SK-N-SH (cell line): Measurements from ENCODE around the gene HS3ST5. TPM values are rescaled to one million over a fixed set of nuclear protein-coding genes. Genes with fewer than 3 reads are reported as not detected.

Experiments used
- CTCF ChIA-PET: fragments of 300-600, 350-600 bp; formaldehyde crosslinking; extraction: SDS; loops from one replicate; lab custom pipeline; 2021; lab: Yijun Ruan, JAX
- POLR2A ChIA-PET: fragments of 350-600 bp; sonication (Branson Sonifier 250); formaldehyde crosslinking; extraction: SDS; loops from one replicate; lab custom pipeline; 2020; ENCODE audit warnings: antibody characterized with exemption, inconsistent platforms; lab: Yijun Ruan, JAX
- DNase-seq: peaks from one replicate; pipeline ENCODE4 v3.0.0; 2012
- H2AFZ ChIP-seq: fragments of 200-600 bp; sonication (generic); 2 replicates; pipeline ENCODE4 v1.8.1; 2016; ENCODE audit warnings: antibody characterized with exemption, mild to moderate bottlenecking, low read depth
- H3F3A ChIP-seq: fragments of 200-600 bp; sonication (generic); replicated peaks from 2 replicates; pipeline ENCODE3; 2016; ENCODE audit warnings: antibody characterized with exemption, mild to moderate bottlenecking; ENCODE audit not compliant: insufficient read depth
- H3K27ac ChIP-seq, 2 experiments: fragments of 200-500 bp in 1 of 2; fragments of 200-600 bp in 1 of 2; sonication (Bioruptor generic) in 1 of 2; sonication (generic), shearing (Covaris generic) in 1 of 2; 2 replicates each; pipeline versions ENCODE4 v1.5.1 to v1.6.1; 2014 to 2016; ENCODE audit warnings: low read depth in 2 of 2, inconsistent platforms in 1 of 2, low read length in 1 of 2, mild to moderate bottlenecking in 1 of 2, mixed read lengths in 1 of 2
- H3K27me3 ChIP-seq: fragments of 200-600 bp; sonication (generic), shearing (Covaris generic); 2 replicates; pipeline ENCODE4 v1.6.1; 2016; ENCODE audit warnings: mixed run types; ENCODE audit not compliant: insufficient read depth
- H3K36me3 ChIP-seq, 2 experiments: fragments of 200-500 bp in 1 of 2; fragments of 200-600 bp in 1 of 2; sonication (Bioruptor generic) in 1 of 2; sonication (generic) in 1 of 2; replicated peaks in 1 of 2; 2 replicates each; pipeline versions ENCODE3 to v1.5.1; 2014 to 2016; ENCODE audit warnings: low read length in 1 of 2, mild to moderate bottlenecking in 1 of 2; ENCODE audit not compliant: insufficient read depth in 2 of 2, control insufficient read depth in 1 of 2
- H3K4me1 ChIP-seq, 2 experiments: fragments of 200-500 bp in 1 of 2; fragments of 200-600 bp in 1 of 2; sonication (Bioruptor generic) in 1 of 2; sonication (generic), shearing (Covaris generic) in 1 of 2; 2 replicates each; pipeline versions ENCODE4 v1.5.1 to v1.6.1; 2014 to 2016; ENCODE audit warnings: low read depth in 1 of 2, low read length in 1 of 2, mixed run types in 1 of 2; ENCODE audit not compliant: insufficient read depth in 2 of 2, control insufficient read depth in 1 of 2
- H3K4me2 ChIP-seq: fragments of 200-600 bp; sonication (generic), shearing (Covaris generic); 2 replicates; pipeline ENCODE4 v1.6.1; 2017; ENCODE audit warnings: mixed run types
- H3K4me3 ChIP-seq, 2 experiments: fragments of 200-500 bp in 1 of 2; fragments of 200-600 bp in 1 of 2; sonication (Bioruptor generic) in 1 of 2; sonication (generic), shearing (Covaris generic) in 1 of 2; 2 replicates each; pipeline versions ENCODE4 v1.5.1 to v1.8.1; 2014 to 2016; ENCODE audit warnings: low read depth in 2 of 2, inconsistent platforms in 1 of 2, low read length in 1 of 2, mild to moderate bottlenecking in 1 of 2, mixed read lengths in 1 of 2, moderate library complexity in 1 of 2
- H3K79me2 ChIP-seq: fragments of 200-600 bp; sonication (generic); 2 replicates; pipeline ENCODE4 v1.8.1; 2017; ENCODE audit warnings: mild to moderate bottlenecking; ENCODE audit not compliant: insufficient read depth
- H3K9ac ChIP-seq: fragments of 200-600 bp; sonication (generic); 2 replicates; pipeline ENCODE4 v1.6.1; 2017; ENCODE audit warnings: mixed run types
- H3K9me2 ChIP-seq: fragments of 200-600 bp; sonication (generic); 2 replicates; pipeline ENCODE4 v1.6.1; 2017; ENCODE audit warnings: mixed run types
- H3K9me3 ChIP-seq: fragments of 200-600 bp; sonication (generic); 2 replicates; pipeline ENCODE4 v1.6.1; 2017; ENCODE audit warnings: mixed run types, mild to moderate bottlenecking, moderate library complexity
- H4K20me1 ChIP-seq: fragments of 200-600 bp; sonication (generic); 2 replicates; pipeline ENCODE4 v1.6.1; 2017; ENCODE audit warnings: mild to moderate bottlenecking, mixed run types; ENCODE audit not compliant: insufficient read depth
- ELF1 ChIP-seq: IDR thresholded peaks from 2 replicates; pipeline ENCODE4 v1.4.0; 2012
- EP300 ChIP-seq, 2 experiments: IDR thresholded peaks; 2 replicates each; pipeline versions ENCODE4 v1.4.0 to v1.6.1; 2012; ENCODE audit warnings: borderline replicate concordance in 1 of 2, low read depth in 1 of 2, low read length in 1 of 2
- EZH2phosphoT487 ChIP-seq: fragments of 200-600 bp; sonication (generic); IDR thresholded peaks from 2 replicates; pipeline ENCODE4 v1.6.1; 2017; ENCODE audit warnings: low read depth, mixed run types, mild to moderate bottlenecking, antibody characterized with exemption, moderate library complexity, borderline replicate concordance
- FOXJ3 ChIP-seq: sonication (generic); formaldehyde crosslinking; IDR thresholded peaks from 2 replicates; pipeline ENCODE4 v1.5.1; 2020; ENCODE audit warnings: mild to moderate bottlenecking, missing genetic modification reagents
- FOXM1 ChIP-seq: IDR thresholded peaks from 2 replicates; pipeline ENCODE4 v1.4.0; 2012; ENCODE audit warnings: low read depth, mild to moderate bottlenecking
- GABPA ChIP-seq: IDR thresholded peaks from 2 replicates; pipeline ENCODE4 v1.4.0; 2012; ENCODE audit warnings: low read depth, mild to moderate bottlenecking
- GATA2 ChIP-seq: sonication (generic); formaldehyde crosslinking; IDR thresholded peaks from 2 replicates; pipeline ENCODE4 v1.5.0; 2020; ENCODE audit warnings: mild to moderate bottlenecking, missing genetic modification reagents
- JUND ChIP-seq: IDR thresholded peaks from 2 replicates; pipeline ENCODE4 v1.4.0; 2012
- MEF2A ChIP-seq: IDR thresholded peaks from 2 replicates; pipeline ENCODE4 v1.4.0; 2012; ENCODE audit warnings: low read depth, borderline replicate concordance
- MXI1 ChIP-seq: IDR thresholded peaks from 2 replicates; pipeline ENCODE4 v1.6.1; 2012; ENCODE audit warnings: mild to moderate bottlenecking, low read depth, low read length, improper control_type of control experiment
- NFIC ChIP-seq: IDR thresholded peaks from 2 replicates; pipeline ENCODE4 v1.4.0; 2012; ENCODE audit warnings: borderline replicate concordance
- NRF1 ChIP-seq: IDR thresholded peaks from 2 replicates; pipeline ENCODE4 v1.6.1; 2012; ENCODE audit warnings: low read depth, mild to moderate bottlenecking, low read length
- RAD21 ChIP-seq: IDR thresholded peaks from 2 replicates; pipeline ENCODE4 v1.6.1; 2012; ENCODE audit warnings: mild to moderate bottlenecking, low read length
- RFX5 ChIP-seq: IDR thresholded peaks from 2 replicates; pipeline ENCODE4 v1.6.1; 2012; ENCODE audit warnings: mild to moderate bottlenecking, improper control_type of control experiment, low read length
- RXRA ChIP-seq: IDR thresholded peaks from 2 replicates; pipeline ENCODE4 v1.4.0; 2012; ENCODE audit warnings: low read depth, mild to moderate bottlenecking, borderline replicate concordance
- SMC3 ChIP-seq: IDR thresholded peaks from 2 replicates; pipeline ENCODE4 v1.6.1; 2012; ENCODE audit warnings: low read depth, low read length, improper control_type of control experiment
- TCF12 ChIP-seq: IDR thresholded peaks from 2 replicates; pipeline ENCODE4 v1.4.0; 2012
- TEAD4 ChIP-seq: IDR thresholded peaks from 2 replicates; pipeline ENCODE4 v1.4.0; 2012; ENCODE audit warnings: mild to moderate bottlenecking, borderline replicate concordance; ENCODE audit not compliant: insufficient read depth
- YY1 ChIP-seq: IDR thresholded peaks from 2 replicates; pipeline ENCODE4 v1.4.0; 2012; ENCODE audit warnings: low read depth, mild to moderate bottlenecking
- WGBS: methylation state at CpG from one replicate; pipeline ENCODE4 v1.1.6; 2017; ENCODE audit warnings: low lambda C conversion rate; 5-methylcytosine and 5-hydroxymethylcytosine counted together
- polyA plus RNA-seq, 3 experiments: library from polyadenylated mRNA; depleted of rRNA; stranded (reverse); fragments of >200 nt; gene quantifications; 2 replicates each; pipeline ENCODE4 v1.2.3, GENCODE V29; 2012
- TF ChIP-seq, protein P1 (sequence below): IDR thresholded peaks from 2 replicates; pipeline ENCODE4 v1.4.0; 2012; ENCODE audit warnings: low read depth, borderline replicate concordance
- TF ChIP-seq, protein P2 (sequence below): fragments of 200-600 bp; sonication (generic); IDR thresholded peaks from 2 replicates; pipeline ENCODE4 v1.6.1; 2017; ENCODE audit warnings: antibody characterized with exemption, mild to moderate bottlenecking, moderate library complexity
- TF ChIP-seq, protein P3 (sequence below): IDR thresholded peaks from 2 replicates; pipeline ENCODE4 v1.6.1; 2012; ENCODE audit warnings: mild to moderate bottlenecking, low read depth, low read length, moderate library complexity

Gene HS3ST5
- polyA plus RNA-seq, 1 of the 3 experiments (the other 2 are of a cell fraction): 0.02 TPM

DNA sequence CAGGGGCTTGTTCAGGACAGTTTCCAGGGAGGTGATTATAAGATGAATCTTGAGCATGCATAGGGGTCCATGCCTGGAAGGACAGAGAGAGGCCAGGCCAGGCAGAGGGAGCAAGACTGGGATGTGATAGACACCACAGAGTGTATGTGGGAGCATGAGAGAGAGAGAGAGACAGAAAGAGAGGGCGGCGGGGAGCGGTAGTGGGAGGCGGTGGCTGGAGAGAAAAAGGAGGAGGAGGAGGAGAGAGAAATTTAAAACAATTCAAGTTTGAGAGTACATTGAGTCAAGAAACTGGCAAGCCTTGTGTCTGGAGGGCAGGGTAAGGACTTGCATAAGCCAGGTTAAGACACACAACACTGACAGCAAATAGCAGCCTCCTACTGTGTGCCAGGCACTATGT is 209.0 kb downstream of the HS3ST5 start:
- H4K20me1 ChIP-seq: no peaks in the 10 kb centered on the region
- H3K9ac ChIP-seq: no peak overlapping the region
- CTCF ChIA-PET: no interaction called here
- TF ChIP-seq GABPA (no peak), RXRA (no peak), MEF2A (no peak), SMC3 (no peak), RFX5 (no peak), ELF1 (no peak), FOXM1 (no peak), NFIC (no peak), RAD21 (no peak), NRF1 (no peak), FOXJ3 (CRISPR knock-in tag) (no peak), JUND (no peak), TEAD4 (no peak), YY1 (no peak), GATA2 (no peak), MXI1 (no peak), TCF12 (no peak), EP300 (IDR thresholded peaks at IDR 0.05; ENCODE audit: borderline replicate concordance in 1 of 2, low read depth in 1 of 2, low read length in 1 of 2) (no peak)
- TF ChIP-seq, protein P1, sequence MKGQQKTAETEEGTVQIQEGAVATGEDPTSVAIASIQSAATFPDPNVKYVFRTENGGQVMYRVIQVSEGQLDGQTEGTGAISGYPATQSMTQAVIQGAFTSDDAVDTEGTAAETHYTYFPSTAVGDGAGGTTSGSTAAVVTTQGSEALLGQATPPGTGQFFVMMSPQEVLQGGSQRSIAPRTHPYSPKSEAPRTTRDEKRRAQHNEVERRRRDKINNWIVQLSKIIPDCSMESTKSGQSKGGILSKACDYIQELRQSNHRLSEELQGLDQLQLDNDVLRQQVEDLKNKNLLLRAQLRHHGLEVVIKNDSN: no peak
- TF ChIP-seq, protein P2, sequence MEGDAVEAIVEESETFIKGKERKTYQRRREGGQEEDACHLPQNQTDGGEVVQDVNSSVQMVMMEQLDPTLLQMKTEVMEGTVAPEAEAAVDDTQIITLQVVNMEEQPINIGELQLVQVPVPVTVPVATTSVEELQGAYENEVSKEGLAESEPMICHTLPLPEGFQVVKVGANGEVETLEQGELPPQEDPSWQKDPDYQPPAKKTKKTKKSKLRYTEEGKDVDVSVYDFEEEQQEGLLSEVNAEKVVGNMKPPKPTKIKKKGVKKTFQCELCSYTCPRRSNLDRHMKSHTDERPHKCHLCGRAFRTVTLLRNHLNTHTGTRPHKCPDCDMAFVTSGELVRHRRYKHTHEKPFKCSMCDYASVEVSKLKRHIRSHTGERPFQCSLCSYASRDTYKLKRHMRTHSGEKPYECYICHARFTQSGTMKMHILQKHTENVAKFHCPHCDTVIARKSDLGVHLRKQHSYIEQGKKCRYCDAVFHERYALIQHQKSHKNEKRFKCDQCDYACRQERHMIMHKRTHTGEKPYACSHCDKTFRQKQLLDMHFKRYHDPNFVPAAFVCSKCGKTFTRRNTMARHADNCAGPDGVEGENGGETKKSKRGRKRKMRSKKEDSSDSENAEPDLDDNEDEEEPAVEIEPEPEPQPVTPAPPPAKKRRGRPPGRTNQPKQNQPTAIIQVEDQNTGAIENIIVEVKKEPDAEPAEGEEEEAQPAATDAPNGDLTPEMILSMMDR: no peak
- no peaks in the 10 kb centered on the region for H3K4me1 ChIP-seq
- H3K27ac ChIP-seq: no peak overlapping the region
- H3F3A ChIP-seq: no peaks in the 10 kb centered on the region
- DNase-seq: no peak
- no peak overlapping the region for H2AFZ ChIP-seq
- H3K9me3 ChIP-seq: no peaks in the 10 kb centered on the region
- H3K4me3 ChIP-seq: no peak overlapping the region
- no peaks in the 10 kb centered on the region; the same call in 1 of the 2 replicates for H3K27me3 ChIP-seq
- WGBS: 88% methylated on average over 4 of the region's 4 CpGs
- POLR2A ChIA-PET: no interaction called here
- H3K79me2 ChIP-seq: no peaks in the 10 kb centered on the region
- H3K4me2 ChIP-seq: no peak overlapping the region
- no peaks in the 10 kb centered on the region for H3K36me3 ChIP-seq
- H3K9me2 ChIP-seq: no peaks in the 10 kb centered on the region

DNA sequence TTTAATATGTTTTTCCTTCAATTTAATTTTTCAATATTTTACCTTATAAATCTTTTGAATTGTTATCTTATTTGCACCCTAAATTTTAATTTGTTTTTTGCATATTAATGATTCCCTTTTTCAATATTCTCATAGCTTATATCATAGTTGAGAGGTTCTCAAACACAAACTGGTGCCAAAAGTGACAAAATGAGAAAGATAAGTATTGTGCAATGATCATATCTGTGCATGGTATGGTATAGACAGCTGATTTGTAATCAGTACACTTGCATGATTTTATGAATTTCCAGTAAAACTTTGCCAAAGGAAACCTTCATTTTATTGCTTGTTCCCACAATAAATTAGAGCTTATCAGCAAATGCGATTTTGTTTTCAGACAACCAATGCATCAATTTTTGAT is 210.9 kb downstream of the HS3ST5 start:
- DNase-seq: no peak
- WGBS: 41% methylated on average over 1 of the region's 1 CpG
- H3K9ac ChIP-seq: no peak overlapping the region
- no peaks in the 10 kb centered on the region for H3K4me1 ChIP-seq
- H3F3A ChIP-seq: no peaks in the 10 kb centered on the region
- ChIA-PET POLR2A (no interaction called here), CTCF (interaction anchor here (0.7 to 0.9 kb wide), 2 partner anchors 15 to 1899 kb away, joined by 3 read pairs; no protein-coding TSS in a partner anchor)
- no peaks in the 10 kb centered on the region for H4K20me1 ChIP-seq
- no peaks in the 10 kb centered on the region for H3K36me3 ChIP-seq
- H3K4me3 ChIP-seq: no peak overlapping the region
- H3K27ac ChIP-seq: no peak overlapping the region
- H2AFZ ChIP-seq: no peak overlapping the region
- no peaks in the 10 kb centered on the region for H3K9me2 ChIP-seq
- H3K27me3 ChIP-seq: no peaks in the 10 kb centered on the region; the same call in 1 of the 2 replicates
- H3K79me2 ChIP-seq: no peaks in the 10 kb centered on the region
- H3K9me3 ChIP-seq: no peaks in the 10 kb centered on the region
- H3K4me2 ChIP-seq: no peak overlapping the region
- TF ChIP-seq FOXM1: no peak
- no peak for TF ChIP-seq FOXJ3 (CRISPR knock-in tag)
- TF ChIP-seq NRF1: no peak
- no peak for TF ChIP-seq JUND
- no peak for TF ChIP-seq GABPA
- TF ChIP-seq MXI1: no peak
- TF ChIP-seq EP300 (IDR thresholded peaks at IDR 0.05; ENCODE audit: borderline replicate concordance in 1 of 2, low read depth in 1 of 2, low read length in 1 of 2): no peak
- no peak for TF ChIP-seq EZH2phosphoT487
- TF ChIP-seq, protein P3, sequence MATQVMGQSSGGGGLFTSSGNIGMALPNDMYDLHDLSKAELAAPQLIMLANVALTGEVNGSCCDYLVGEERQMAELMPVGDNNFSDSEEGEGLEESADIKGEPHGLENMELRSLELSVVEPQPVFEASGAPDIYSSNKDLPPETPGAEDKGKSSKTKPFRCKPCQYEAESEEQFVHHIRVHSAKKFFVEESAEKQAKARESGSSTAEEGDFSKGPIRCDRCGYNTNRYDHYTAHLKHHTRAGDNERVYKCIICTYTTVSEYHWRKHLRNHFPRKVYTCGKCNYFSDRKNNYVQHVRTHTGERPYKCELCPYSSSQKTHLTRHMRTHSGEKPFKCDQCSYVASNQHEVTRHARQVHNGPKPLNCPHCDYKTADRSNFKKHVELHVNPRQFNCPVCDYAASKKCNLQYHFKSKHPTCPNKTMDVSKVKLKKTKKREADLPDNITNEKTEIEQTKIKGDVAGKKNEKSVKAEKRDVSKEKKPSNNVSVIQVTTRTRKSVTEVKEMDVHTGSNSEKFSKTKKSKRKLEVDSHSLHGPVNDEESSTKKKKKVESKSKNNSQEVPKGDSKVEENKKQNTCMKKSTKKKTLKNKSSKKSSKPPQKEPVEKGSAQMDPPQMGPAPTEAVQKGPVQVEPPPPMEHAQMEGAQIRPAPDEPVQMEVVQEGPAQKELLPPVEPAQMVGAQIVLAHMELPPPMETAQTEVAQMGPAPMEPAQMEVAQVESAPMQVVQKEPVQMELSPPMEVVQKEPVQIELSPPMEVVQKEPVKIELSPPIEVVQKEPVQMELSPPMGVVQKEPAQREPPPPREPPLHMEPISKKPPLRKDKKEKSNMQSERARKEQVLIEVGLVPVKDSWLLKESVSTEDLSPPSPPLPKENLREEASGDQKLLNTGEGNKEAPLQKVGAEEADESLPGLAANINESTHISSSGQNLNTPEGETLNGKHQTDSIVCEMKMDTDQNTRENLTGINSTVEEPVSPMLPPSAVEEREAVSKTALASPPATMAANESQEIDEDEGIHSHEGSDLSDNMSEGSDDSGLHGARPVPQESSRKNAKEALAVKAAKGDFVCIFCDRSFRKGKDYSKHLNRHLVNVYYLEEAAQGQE: no peak
- TF ChIP-seq, protein P2: no peak
